H4 (cell line): ENCODE data around the gene FGGY. TPM values are rescaled to one million over a fixed set of nuclear protein-coding genes. Genes with fewer than 3 reads are reported as not detected.
"Not testable (repeated sequence)": the region's sequence is repeated elsewhere in the genome, so short reads cannot be mapped to it uniquely, and the experiment has no call there.

ENCODE experiments used
- DNase-seq: peaks from one replicate; pipeline ENCODE4 v3.0.0-alpha.2; 2015; ENCODE audit warnings: low spot score
- total RNA-seq: library from RNA; depleted of rRNA; stranded (reverse); fragments of >200 nt; shearing (Covaris generic); gene quantifications from 2 replicates; pipeline ENCODE4 v1.2.3, GENCODE V29; 2014

The FGGY gene
- total RNA-seq, 1 experiment from 2014 or later, result 8.4 TPM

DNA sequence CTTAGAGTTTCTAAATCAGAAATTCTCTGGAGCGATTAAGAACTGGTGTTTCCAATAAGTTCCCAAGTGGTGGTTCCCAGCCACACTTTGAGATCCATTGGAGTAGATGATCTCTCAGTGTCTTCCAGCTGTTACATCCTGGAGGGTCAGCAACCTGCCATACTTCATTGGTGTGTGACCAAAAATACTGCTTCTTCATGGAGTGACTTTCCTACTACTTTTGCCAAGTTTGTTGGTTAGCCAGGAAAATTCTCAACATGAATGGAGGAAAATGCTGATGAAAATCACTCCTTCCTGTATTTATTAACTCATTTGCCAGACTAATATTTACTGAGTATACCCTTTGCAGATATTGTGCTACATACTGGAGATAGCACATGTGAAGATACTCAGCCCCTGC is 186.1 kb downstream of the FGGY start:
- no peak for DNase-seq

DNA sequence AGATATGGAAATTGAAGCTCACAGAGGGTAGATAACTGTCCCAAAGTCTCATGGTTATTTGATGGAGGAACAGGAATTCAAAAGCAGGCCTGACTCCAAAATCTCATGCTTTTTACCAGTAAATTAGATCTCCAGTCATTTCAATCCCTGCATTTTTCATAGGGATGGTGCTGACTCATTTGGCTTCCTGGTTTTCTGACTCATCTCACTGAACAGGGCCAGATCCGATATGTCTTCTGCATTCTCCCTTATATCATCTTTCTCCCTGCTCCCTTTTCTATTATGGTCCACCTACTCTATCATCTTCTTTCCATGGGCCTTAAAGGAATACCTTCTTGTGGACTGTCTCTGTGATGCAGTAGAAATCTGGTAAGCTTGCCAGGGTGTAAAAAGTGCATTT is 187.2 kb downstream of the FGGY start:
- peak; percentile 64 for DNase-seq

DNA sequence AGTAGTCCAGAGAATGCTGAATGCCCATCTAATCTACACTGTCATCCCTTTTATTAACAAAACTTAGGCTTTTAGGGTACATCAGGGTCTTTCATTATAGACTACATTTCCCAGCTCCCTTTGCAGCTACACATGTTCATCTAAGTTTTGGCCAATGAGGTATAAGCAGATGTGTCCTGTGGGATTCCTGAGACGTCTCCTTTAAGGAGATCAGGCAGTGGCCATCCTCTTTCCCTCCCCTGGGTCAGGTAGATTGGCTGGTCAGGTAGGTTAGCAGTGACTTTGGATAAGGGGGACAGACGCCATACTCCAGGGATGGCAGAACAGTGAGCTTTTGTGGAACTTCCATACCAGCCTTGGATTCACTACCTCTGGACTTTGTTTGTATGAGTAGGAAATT is 188.3 kb downstream of the FGGY start:
- no peak for DNase-seq

DNA sequence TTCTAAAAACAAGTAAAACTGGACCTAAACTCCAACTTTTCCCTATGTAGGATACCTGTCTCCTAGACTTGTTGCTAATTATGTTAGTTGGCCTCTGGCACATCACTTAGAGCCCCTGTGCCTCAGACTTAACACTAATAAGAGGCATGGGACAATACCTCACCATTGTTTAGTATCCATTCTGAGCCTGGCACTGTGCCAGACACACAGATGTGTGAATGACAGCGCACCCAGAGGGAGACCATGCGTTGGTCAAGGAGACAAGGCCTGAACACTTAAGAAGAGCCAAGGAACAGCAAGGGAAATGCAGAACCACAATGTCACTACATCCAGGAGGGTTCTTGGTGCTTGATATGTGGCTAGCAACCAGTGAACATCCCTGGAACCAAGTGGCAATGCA is 189.1 kb downstream of the FGGY start:
- no peak for DNase-seq

DNA sequence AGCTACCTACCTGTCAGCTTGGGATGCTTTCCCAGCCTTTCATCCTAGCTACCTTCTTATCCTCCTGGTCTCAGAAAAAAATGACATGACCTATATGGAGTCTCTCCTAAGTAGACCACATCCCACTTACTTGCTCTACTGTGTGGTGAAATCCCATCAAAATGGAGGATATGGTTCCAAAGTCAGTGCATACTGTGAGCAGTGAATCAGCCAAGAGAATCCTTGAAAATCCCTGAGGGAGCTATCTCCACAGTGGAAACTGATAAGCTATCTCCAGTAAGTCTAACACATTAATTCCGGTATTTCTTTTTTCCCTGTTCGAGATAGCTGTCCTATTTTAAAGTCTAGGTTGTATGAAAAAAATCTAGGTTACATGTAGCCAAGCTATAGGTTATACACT is 189.7 kb downstream of the FGGY start:
- DNase-seq, result no peak

DNA sequence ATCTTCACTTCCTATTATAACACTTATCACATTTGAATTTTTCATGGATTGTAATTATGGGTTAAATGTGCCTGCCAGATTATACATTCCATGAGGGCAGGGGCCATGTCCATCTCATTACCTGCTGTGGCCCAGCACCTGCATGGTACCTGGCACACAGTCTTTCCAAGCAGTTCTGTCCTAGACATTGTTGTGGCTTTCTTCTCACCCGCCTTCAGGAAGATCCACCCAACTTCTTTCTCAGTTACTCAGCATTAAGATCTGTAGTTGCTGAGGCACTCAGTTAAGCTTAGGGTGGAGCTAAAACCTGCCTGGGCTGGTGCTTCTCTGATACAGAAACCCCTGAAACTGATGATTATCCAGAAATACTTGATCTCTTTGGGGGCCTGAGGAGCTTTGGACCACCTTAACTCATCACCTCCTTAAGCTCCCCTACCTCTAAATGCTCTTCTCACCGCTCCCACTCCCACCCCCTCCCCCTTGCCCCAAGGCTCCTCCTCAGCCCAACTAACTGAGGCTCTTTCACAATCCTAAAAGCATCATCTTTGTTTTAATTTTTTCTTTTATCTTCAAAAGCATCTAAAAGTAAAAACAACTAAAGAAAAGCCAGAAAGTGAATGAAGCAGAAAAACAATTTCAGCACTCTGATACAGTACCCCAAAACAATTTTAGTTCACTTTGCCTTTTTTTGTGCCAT is 190.6 kb downstream of the FGGY start:
- DNase-seq, result no peak

DNA sequence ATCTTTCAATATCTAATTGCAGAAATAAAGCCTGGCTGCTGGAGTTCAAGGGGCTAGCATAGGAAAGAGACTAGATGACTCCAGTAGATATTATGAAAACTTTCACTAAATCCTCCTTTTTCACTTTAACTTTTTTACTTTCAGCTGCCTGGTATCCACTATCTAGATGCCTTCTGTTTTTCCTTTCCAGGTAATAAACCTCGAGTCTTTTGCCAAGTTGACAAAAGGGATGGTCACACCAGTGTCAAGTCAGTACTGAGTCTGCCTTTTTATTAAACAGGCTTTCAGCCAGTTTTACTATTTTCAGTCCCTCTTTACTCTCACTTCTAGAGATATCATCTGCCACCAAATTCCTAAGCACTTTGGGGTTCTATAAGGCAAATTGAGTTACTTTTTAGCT is 195.6 kb downstream of the FGGY start:
- no peak for DNase-seq

DNA sequence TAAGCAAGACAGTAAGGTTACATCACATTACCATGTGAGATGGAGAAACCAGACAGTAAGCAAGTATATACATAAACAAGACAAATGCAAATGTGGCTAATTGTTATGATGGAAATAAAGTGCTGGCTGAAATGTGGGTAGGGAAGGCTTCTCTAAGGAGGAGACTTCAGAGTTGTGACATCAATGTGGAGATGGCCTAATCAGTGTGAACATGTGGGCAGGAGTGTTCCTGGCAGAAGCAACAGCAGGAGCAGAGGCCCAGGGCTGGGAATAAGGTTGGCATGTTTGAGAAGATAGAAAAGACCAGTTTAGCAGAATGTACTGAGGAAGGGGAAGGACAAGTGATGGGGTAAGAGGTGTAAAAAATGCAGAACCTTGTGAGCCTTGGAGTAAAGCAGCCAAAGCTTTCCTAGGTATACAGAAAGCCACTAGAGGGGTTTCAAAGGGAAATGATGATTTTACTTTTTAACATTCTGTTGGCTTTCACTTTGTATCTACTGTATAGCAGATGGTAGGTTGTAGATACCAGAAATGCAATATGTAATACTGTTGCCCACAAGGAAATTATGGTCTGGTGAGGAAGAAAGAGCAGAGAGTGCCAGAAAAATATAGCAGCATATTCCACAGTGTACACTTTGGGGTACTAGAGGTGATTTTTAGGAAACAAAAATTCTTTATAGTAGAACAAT is 197.4 kb downstream of the FGGY start:
- DNase-seq, result no peak

DNA sequence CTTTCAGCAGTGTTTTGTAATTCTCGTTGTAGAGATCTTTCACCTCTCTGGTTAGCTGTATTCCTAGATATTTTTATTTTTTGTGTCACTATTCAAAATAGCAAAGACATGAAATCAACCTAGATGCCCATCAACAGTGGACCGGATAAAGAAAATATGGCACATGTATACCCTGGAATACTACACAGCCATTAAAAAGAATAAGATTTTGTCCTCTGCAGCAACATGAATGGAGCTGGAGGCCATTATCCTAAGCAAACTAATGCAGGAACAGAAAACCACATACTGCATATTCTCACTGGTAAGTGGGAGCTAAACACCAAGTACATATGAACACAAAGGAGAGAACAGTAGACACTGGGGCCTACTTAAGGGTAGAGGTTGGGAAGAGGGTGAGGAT is 199.3 kb downstream of the FGGY start:
- DNase-seq, result not testable (repeated sequence)

DNA sequence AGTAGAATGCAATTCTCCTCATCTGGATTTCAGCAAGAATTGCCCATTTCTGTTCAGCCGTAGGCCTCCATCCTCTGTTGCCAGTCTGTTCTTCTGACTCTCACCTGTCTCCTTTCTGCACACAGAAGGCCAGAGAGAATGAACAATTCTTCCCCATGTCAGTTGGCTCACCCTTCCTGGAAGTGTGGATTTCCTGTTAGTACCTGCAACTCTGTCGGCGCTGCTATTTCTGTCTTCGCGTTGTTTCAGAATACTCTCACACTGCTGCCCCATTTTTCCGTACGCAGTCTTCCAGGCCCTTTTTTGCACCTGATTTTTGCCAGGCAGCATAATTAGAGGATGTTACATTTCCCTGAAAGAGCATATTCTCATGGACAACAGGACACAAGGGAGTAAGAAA is 200.7 kb downstream of the FGGY start:
- no peak for DNase-seq

DNA sequence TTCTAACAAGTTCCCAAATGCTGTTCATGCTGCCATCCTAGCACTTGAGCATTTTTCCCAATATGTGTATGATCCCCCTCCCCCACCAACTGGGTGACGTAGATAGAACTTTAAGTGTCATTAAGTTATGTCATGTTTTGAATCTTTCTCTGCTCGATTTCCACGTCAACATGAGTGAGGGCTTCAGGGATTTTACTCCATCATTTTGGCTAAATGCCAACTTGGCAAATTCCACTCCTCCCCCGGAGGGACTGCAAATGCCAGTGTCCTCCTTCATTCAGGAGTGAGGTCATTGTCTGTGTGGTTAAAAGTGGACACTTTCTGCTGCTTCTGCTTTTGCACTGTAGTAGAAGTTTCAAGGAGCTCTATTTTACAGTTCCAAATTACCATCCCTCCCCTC is 201.7 kb downstream of the FGGY start:
- peak; percentile 21 for DNase-seq

DNA sequence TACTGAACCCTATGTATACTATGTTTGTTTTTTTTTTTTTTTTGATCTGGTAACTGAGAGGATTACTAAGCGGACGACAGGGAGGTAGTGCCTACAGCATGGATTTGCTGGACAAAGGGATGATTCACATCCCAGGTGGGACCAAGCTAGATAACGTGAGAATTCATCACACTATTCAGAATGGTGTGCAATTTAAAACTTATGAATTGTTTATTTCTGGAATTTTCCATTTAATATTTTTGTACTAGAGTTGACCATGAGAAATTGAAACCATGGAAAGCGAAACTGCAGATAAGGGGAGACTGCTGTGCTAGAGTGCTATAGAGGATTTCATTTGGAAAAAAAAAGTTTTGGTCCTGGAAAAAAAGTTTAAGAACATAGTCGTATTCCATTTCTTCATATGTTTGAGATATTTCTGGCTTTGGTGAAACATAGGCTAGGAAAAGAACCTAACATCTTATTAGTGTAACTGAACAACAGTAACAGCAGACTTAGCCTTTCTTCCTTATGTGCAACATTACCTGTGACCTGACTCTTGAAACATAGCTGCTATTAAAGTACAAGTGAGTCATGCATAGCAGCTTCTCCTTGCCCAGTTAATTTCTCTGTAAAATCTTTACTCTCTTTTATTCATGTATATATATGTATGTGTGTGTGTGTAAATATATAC is 202.5 kb downstream of the FGGY start:
- DNase-seq, result no peak

DNA sequence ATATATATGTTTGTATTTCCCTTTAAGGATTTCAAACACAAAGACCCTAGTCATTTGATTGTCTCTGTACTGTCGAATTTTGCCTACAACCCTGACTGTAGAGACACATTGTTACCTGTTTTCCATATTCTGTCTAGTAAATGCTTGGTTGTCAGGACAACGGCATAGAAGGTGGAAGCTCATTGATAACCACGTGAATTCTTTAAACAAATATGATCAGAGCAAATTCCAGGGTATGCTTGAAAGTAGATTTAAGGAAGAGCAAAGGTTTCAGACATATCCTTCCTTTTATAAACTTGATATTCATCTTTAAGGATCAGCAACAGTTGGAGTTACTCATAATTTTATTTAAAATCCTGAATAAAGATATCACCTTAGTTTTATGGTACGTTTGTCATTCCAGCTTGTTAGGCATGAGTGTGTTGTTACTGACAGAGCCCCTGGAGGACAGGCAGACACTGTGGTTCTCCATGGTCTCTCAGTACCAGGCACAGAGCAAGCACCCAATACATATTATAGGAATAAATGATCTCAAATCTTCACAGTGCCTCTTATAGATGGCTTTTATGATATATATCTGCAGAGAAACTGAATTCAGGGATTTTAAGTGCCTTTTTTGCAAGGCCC is 203.2 kb downstream of the FGGY start:
- no peak for DNase-seq

DNA sequence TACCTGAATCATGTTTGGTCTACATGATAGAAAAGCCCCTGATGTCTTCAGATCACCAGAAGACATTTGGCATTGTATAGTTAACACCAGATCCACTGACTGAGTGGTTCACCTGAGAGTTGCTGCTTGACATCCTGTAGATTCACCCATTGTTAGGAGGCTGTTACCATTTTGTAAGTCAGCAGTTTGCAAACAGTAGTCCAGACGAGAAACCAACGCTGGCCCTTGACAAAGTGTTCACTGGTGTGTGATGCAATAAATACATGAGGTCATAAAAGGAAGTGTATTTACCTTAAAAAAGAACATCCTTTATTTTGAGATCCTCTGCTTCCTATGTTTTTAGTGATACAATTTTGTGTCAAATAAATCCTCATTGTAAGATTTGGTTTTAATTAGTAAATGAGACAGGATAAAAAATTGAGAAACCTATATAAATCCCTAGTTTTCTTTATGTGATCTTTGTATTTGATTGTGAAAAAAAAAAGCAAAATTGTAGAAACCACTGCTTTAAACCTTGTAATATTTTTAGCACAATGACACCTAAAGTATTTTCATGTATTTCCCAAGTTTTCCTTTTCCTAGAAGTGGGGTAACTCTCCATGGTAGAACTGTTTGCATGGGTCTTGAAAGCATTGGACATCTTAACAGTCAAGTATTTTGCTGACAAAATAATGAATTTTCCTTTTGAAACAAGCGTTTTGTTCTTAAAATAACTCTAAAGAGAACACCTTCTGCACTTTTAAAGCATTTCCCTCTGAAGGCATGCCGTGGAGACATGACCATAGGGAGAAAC is 204.3 kb downstream of the FGGY start:
- no peak for DNase-seq

DNA sequence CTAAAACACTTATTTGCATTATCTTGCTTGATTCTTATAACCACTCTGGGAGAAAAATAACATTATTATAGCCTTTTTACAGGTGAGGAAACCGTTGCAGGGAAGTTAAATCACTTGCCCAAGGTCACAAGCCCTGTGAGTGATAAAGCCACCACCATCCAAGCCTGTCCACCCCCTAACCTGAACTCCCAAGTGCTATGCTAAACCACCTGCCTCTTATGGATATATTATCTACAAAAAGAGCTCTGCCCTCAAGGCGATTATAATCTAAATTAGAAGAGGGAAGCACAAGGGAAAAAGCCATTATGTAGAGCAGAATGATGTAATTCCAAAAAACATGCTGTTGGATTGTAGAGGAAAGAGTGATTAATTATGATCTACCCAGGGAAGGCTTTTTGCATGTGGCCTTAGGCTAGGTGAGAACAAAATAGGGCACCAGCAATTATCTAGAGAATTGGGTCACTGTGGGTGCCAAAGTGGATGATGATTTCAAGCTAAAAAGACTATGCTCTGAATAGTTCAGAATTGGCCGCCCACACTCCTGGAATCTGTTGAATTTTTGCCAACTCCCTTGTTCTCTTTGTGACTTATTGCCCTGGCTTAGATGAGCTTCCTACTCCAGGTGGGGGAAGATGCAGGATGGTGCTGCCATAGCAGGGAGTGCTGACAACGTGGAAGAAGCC is 205.3 kb downstream of the FGGY start:
- no peak for DNase-seq

DNA sequence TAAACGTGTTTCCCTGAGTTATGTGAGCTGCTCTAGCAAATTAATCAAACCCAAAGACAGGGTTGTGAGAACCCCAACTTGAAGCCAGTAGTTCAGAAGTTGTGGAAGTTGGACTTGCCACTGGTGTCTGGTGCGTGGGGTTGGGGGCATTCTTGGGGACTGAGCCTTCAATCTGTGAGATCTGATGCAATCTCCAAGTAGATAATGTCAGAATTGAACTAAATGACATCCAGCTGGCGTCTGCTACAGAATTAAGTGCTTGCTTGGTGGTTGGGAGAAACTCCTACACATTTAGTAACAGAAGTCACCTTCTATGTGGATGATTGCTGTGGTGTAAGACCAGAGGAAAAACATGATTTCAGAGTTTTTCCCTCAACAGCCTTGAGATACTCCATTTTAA is 207.4 kb downstream of the FGGY start:
- DNase-seq, result no peak

DNA sequence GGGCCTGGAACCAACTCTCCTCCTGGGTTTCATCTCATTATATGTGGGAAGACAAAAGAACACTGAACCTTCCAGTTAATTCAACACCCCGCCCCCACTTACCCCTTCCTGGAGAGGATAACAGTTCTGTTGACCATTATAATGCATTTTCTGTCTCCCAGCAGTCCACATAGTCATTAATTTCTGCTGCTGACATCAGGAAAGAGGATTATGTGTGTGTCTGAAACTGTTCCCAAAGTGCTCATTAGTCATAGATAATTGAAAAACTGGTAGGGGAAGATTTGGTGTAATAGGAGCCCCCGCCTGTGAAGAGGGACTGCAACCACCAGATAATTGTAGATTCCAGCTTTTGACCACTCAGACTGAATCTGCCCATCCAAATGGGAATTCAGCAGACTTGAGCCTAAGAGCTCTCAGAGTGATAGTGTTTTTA is 208.7 kb downstream of the FGGY start:
- no peak for DNase-seq

DNA sequence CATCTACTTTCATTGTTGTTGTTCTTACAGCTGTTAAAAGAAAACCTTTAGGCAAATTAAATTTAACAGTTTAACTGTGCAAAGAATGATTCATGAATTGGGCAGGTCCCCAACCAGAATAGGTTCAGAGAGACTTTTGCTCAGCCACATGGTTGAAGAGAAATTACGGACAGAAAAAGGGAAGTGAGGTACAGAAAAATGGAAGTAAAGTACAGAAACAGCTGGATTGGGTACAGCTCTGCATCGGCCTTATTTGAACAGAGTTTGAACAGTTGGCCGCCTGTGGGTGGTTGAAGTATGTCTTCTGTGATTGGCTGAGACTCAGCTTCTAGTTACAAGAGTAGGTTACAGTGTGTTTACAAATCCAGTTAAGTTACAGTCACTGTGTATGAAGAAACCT is 210.1 kb downstream of the FGGY start:
- DNase-seq, result peak; percentile 81

DNA sequence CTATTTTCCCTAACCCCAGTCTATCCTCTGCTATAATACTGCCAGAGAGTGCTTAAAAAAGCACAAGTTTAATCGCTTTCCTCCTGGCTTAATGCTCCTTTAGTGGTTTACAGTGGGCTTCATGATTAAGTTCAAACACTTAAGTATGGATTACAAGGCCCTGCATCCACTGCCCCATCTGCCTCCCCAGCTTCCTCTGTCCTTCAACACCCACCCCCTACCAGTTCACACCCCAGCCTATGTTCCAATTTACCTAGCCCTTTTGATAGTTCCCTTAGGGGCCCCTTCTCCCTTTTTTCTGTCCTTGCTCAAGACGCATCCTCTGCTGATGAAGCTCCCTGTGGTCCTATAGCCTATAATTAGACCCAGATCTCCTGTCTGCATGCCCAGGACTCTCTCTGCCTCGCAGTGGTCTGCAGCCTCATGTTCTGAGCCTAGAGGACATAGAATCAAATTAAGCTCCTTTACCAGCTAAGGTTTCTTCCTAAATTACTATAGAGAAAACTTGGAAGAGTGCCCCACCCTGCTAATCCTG is 212.5 kb downstream of the FGGY start:
- no peak for DNase-seq

DNA sequence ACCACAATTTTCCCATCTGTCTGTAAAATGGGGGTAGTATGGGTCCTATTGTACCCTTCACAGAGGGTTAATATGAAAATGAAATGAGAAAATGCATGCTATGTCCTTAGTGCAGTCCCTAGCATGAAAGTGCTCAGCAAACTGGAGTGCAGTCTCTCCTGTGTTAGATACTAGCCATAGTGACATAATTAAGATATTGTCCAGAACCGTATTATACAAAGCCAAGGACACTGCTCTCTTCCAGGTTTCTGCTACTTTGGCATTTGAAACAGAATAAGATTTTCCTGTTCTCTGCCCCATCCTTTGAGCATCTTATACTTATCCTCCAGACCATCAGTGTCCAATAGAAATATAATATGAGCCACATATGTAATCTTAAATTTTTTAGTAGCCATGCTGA is 213.4 kb downstream of the FGGY start:
- DNase-seq, result no peak
